ENCODE data around the gene ZNF608.

Gene ZNF608

DNA sequence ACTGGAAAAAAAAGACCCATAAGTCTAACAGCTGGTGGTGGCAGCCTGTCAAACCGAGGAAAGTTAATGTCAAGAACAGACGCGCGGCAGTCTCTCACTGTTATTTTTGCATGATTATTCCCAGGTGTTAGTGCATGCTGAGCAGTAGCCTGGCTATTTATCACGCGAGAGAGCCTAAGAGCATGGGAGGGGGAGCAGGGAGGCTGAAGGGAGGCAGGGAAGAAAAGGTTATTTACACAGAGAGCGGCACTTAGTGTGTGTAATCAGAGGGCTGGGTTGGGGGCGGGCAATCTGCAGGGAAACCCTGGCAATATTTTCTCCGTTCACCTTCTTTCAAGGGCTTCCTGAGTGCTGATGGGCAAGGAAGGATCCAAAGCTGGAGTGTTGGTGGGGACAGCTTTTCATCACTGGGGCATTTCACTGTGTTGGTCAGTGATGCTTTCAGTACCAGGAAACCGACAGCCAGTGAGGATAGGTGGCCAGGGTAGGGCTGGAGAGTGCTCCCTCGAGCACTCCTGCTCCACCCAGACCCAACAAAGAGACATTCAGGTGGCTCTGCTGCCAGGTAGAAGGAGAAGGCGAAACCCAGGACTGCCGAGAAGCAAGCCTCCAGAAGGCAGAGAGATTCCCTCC lies 39.6 kb downstream of the ZNF608 start:
- Mint-ChIP-seq H3K4me1 (peaks cover 44 to 94% of the 10 kb centered on the region in 2 donors), H3K27me3 (no peaks in the 10 kb centered on the region), H3K27ac (peak overlapping the region; percentile 85), H3K36me3 (peaks cover 5 to 6% of the 10 kb centered on the region in 2 donors), H3K9me3 (peaks cover 0 to 2% of the 10 kb centered on the region in 2 donors), H3K4me3 (peak overlapping the region; percentile 69 to 73)
- no peak for ATAC-seq (replicated peaks)
- DNase-seq, result no peak

GRCh38 chr5:124706051-124706450 lies 40.4 kb downstream of the ZNF608 start:
- Mint-ChIP-seq H3K27ac (peak overlapping the region; percentile 85), H3K4me3 (peak overlapping the region; percentile 66 to 73), H3K4me1 (peaks cover 45 to 95% of the 10 kb centered on the region in 2 donors), H3K36me3 (no peaks in the 10 kb centered on the region), H3K27me3 (no peaks in the 10 kb centered on the region), H3K9me3 (no peaks in the 10 kb centered on the region)
- ATAC-seq (replicated peaks) (no peak), DNase-seq (no peak)

DNA sequence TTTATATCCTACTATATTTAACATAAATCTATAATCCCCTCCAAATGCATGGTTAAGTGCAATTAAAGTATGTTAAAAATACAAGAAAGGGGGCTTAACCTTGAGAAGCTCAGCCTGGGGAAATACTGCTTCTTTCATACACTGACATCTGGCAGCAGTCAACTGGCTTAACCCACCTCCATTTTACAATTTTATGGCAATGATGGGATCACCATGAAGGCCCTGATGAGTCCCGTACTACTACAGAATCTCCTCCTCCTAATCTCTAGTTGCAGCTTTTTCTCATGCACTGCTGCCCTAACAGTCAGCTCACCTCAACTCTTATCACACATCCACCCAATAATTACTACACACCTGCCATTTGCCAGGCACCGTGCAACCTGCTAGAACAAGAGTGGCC lies 40.9 kb downstream of the ZNF608 start:
- peak overlapping the region; percentile 66 to 73 for H3K4me3 Mint-ChIP-seq
- H3K9me3 Mint-ChIP-seq, result no peaks in the 10 kb centered on the region
- DNase-seq (no peak), ATAC-seq (replicated peaks) (no peak)
- H3K36me3 Mint-ChIP-seq, result peaks cover 0 to 2% of the 10 kb centered on the region in 2 donors
- H3K27ac Mint-ChIP-seq, result peak overlapping the region; percentile 85
- peaks cover 45 to 98% of the 10 kb centered on the region in 2 donors for H3K4me1 Mint-ChIP-seq
- H3K27me3 Mint-ChIP-seq, result no peaks in the 10 kb centered on the region

GRCh38 chr5:124704594-124705284 lies 41.7 kb downstream of the ZNF608 start:
- DNase-seq (peak; percentile 29), ATAC-seq (replicated peaks) (peak; percentile 68 to 75)
- no peaks in the 10 kb centered on the region for H3K27me3 Mint-ChIP-seq
- peak overlapping the region; percentile 18 to 73 for H3K4me3 Mint-ChIP-seq
- H3K36me3 Mint-ChIP-seq, result peaks cover 4 to 7% of the 10 kb centered on the region in 2 donors
- peaks cover 49 to 95% of the 10 kb centered on the region in 2 donors for H3K4me1 Mint-ChIP-seq
- no peaks in the 10 kb centered on the region for H3K9me3 Mint-ChIP-seq
- peak overlapping the region; percentile 85 for H3K27ac Mint-ChIP-seq

DNA sequence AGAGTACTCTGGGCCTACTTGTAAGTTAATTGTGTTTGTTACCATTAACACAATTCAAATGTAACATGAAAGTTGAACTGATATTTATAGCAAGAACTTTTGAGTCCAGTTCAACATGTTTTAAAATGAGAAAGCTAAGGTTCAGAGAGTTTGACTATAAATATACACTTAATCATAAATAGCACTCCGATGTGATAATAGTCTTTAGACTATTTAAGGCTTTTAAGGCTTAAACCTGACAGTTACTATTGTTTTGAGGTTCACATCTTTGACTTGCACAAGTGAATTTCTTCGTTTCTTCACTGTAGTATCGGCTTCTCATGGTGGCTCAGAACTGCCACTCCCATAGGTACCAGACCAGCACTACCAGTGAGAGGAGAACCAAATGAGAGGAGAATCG lies 42.4 kb downstream of the ZNF608 start:
- ATAC-seq (replicated peaks) (no peak), DNase-seq (no peak)
- Mint-ChIP-seq H3K36me3 (peaks cover 5 to 7% of the 10 kb centered on the region in 2 donors), H3K27me3 (no peaks in the 10 kb centered on the region), H3K9me3 (no peaks in the 10 kb centered on the region), H3K27ac (peak overlapping the region; percentile 6), H3K4me1 (peaks cover 53 to 96% of the 10 kb centered on the region in 2 donors), H3K4me3 (no peak overlapping the region)

DNA sequence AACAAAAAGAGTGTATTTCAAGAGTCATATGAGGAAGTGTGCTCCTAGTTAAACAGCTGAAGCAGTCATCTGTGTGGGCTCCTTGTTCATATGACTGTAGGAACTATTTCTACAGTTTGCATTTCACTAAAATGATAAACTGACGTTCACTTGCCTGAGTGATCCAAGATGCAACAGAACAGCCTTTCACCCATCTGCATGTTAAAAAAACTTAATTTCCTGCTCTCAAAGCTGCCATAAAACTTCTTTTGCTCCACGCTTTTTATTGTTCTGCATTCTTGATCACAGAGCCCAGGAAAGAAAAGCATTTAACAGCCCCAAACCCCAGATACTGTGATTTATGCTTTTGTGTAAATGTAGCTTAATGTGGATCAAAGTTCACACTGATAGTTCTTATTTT lies 43.9 kb downstream of the ZNF608 start:
- Mint-ChIP-seq H3K27ac (peak overlapping the region; percentile 68), H3K9me3 (no peaks in the 10 kb centered on the region), H3K4me3 (peak overlapping the region; percentile 40 to 59), H3K36me3 (peaks cover 5 to 9% of the 10 kb centered on the region in 2 donors), H3K4me1 (peaks cover 51 to 96% of the 10 kb centered on the region in 2 donors), H3K27me3 (no peaks in the 10 kb centered on the region)
- ATAC-seq (replicated peaks), result peak; percentile 58 to 69
- no peak for DNase-seq

DNA sequence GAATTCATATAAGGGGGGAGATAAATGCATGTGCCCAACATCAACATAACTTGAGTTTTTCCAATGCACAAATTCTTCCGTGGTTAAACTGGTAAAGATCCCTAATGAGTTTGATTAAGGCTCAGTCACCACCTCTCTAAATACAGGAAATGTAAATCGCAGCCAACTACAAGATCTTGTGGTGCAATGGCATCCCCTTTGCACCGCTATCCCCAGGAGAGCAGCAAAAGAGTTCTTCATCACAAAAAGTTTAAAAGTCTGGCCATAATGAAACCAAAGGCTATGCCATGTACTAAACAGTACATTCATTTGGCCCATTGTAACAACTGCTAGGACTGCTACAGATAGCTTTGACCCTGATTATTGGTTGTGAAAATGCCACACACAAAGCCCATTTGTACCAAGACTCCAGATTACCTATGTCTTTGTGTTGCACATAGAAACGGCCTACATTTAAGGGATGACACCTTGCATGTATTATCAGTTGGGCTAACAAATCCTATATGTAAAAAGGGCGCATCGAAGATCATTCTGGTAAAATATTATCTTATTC lies 44.5 kb downstream of the ZNF608 start:
- Mint-ChIP-seq H3K9me3 (no peaks in the 10 kb centered on the region), H3K4me1 (peaks cover 47 to 93% of the 10 kb centered on the region in 2 donors), H3K4me3 (peak overlapping the region; percentile 12 to 59), H3K36me3 (peaks cover 5 to 9% of the 10 kb centered on the region in 2 donors), H3K27me3 (no peaks in the 10 kb centered on the region), H3K27ac (peak overlapping the region; percentile 68)
- peak; percentile 60 to 61 for ATAC-seq (replicated peaks)
- peak; percentile 32 for DNase-seq

GRCh38 chr5:124701016-124701415 lies 45.4 kb downstream of the ZNF608 start:
- Mint-ChIP-seq H3K4me1 (peaks cover 41 to 93% of the 10 kb centered on the region in 2 donors), H3K9me3 (no peaks in the 10 kb centered on the region), H3K36me3 (peaks cover 10 to 16% of the 10 kb centered on the region in 2 donors), H3K27ac (no peak overlapping the region), H3K27me3 (no peaks in the 10 kb centered on the region), H3K4me3 (no peak overlapping the region)
- ATAC-seq (replicated peaks) (no peak), DNase-seq (no peak)

GRCh38 chr5:124700333-124700732 lies 46.1 kb downstream of the ZNF608 start:
- no peaks in the 10 kb centered on the region for H3K9me3 Mint-ChIP-seq
- no peak overlapping the region for H3K27ac Mint-ChIP-seq
- H3K27me3 Mint-ChIP-seq, result no peaks in the 10 kb centered on the region
- ATAC-seq (replicated peaks) (no peak), DNase-seq (no peak)
- H3K36me3 Mint-ChIP-seq, result peaks cover 10 to 16% of the 10 kb centered on the region in 2 donors
- H3K4me3 Mint-ChIP-seq, result no peak overlapping the region
- peaks cover 35 to 91% of the 10 kb centered on the region in 2 donors for H3K4me1 Mint-ChIP-seq

GRCh38 chr5:124698770-124699169 lies 47.7 kb downstream of the ZNF608 start:
- DNase-seq (no peak), ATAC-seq (replicated peaks) (no peak)
- Mint-ChIP-seq H3K9me3 (no peaks in the 10 kb centered on the region), H3K27ac (peak overlapping the region; percentile 25), H3K27me3 (no peaks in the 10 kb centered on the region), H3K4me3 (peak overlapping the region in 1 of 2 donors; percentile 23), H3K4me1 (peaks cover 30 to 83% of the 10 kb centered on the region in 2 donors), H3K36me3 (peaks cover 15 to 16% of the 10 kb centered on the region in 2 donors)

DNA sequence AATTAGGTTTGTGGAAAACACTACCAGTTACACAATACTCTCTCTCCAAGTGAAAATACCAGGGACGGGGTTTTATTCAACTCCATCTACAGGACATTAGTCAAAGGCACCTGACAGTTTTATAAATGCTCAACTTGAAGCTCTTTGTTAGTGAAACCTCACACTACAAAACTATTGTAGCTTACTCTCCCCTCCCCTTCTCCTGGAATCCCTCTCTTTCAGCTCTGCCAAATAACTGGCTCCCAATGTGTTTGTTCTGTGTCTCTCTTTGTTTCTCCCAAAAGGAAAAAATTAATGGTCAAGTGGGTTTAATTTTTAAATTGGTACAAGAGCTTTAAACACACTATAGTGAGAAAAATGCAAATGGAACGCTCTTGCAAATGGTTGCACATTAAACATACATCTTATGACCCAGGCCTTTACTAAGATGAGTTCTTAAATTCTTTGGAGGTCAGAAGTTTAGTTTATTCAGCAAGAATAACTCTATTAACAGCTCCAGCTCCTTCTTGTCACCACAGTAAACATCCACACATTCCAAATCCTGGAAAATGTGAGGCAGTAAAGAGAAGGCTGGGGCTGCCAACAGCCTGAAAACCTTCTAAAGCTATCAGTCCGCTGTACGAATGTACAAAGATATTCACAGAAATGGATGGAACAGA lies 48.4 kb downstream of the ZNF608 start:
- H3K9me3 Mint-ChIP-seq, result no peaks in the 10 kb centered on the region
- no peak overlapping the region for H3K27ac Mint-ChIP-seq
- DNase-seq (no peak), ATAC-seq (replicated peaks) (no peak)
- H3K4me1 Mint-ChIP-seq, result peaks cover 30 to 76% of the 10 kb centered on the region in 2 donors
- no peaks in the 10 kb centered on the region for H3K27me3 Mint-ChIP-seq
- peaks cover 15 to 16% of the 10 kb centered on the region in 2 donors for H3K36me3 Mint-ChIP-seq
- H3K4me3 Mint-ChIP-seq, result no peak overlapping the region

DNA sequence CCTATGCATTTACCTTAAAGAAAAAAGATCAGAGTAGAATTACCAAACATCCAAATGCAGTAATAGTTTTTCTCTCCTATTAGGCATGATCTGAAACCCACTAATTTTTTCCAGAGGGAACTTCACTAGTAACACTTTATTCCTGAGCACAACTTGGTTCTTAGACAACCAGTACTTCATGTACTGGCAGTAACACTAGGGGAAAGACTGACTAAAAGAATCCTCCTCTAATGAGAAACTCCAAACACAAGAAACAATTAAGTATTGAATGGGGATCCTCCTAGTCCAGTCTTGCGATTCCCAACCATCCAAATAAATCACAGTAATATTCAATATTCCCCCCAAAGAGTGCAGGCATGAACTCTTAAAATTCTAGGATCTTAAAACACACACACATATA lies 48.9 kb downstream of the ZNF608 start:
- peaks cover 15 to 16% of the 10 kb centered on the region in 2 donors for H3K36me3 Mint-ChIP-seq
- ATAC-seq (replicated peaks) (no peak), DNase-seq (no peak)
- peaks cover 27 to 75% of the 10 kb centered on the region in 2 donors for H3K4me1 Mint-ChIP-seq
- H3K27ac Mint-ChIP-seq, result no peak overlapping the region
- H3K27me3 Mint-ChIP-seq, result no peaks in the 10 kb centered on the region
- H3K9me3 Mint-ChIP-seq, result no peaks in the 10 kb centered on the region
- no peak overlapping the region for H3K4me3 Mint-ChIP-seq

GRCh38 chr5:124696898-124697297 lies 49.5 kb downstream of the ZNF608 start:
- Mint-ChIP-seq H3K27ac (no peak overlapping the region), H3K4me1 (peaks cover 23 to 69% of the 10 kb centered on the region in 2 donors), H3K9me3 (no peaks in the 10 kb centered on the region), H3K27me3 (no peaks in the 10 kb centered on the region), H3K4me3 (no peak overlapping the region), H3K36me3 (peaks cover 15 to 16% of the 10 kb centered on the region in 2 donors)
- ATAC-seq (replicated peaks) (no peak), DNase-seq (no peak)
